GM21737 (cell line): ENCODE data around the gene SLC16A4.

ENCODE experiments used
- ATAC-seq: cut with Tn5 transposase; IDR thresholded peaks from one replicate; pipeline ENCODE4 v1.9.1; 2021; ENCODE audit warnings: mild to moderate bottlenecking, moderate library complexity; ENCODE audit not compliant: unreplicated experiment

Gene SLC16A4

GRCh38 chr1:110335265-110335664, 55.6 kb downstream of the SLC16A4 start:
- ATAC-seq, result no peak

GRCh38 chr1:110328700-110329099, 62.1 kb downstream of the SLC16A4 start:
- ATAC-seq, result no peak

GRCh38 chr1:110328274-110328673, 62.6 kb downstream of the SLC16A4 start:
- ATAC-seq, result no peak

GRCh38 chr1:110326826-110327225, 64.0 kb downstream of the SLC16A4 start:
- ATAC-seq, result no peak

GRCh38 chr1:110324667-110325066, 66.2 kb downstream of the SLC16A4 start:
- no peak for ATAC-seq

GRCh38 chr1:110321846-110322245, 69.0 kb downstream of the SLC16A4 start:
- no peak for ATAC-seq

- no peak for ATAC-seq
These were observed 69.8 kb downstream of the SLC16A4 start for GRCh38 chr1:110321045-110321444.

GRCh38 chr1:110320168-110320518, 70.7 kb downstream of the SLC16A4 start:
- ATAC-seq, result no peak

GRCh38 chr1:110319332-110320167, 71.3 kb downstream of the SLC16A4 start:
- ATAC-seq, result no peak

GRCh38 chr1:110318046-110318445, 72.8 kb downstream of the SLC16A4 start:
- no peak for ATAC-seq

- ATAC-seq, result no peak
These were observed 74.1 kb downstream of the SLC16A4 start for GRCh38 chr1:110316735-110317134.
